SK-N-MC (cell line): ENCODE data around the gene SIVA1.
A peak's percentile ranks its signal among the peaks of the same experiment; 100 is the strongest.
"Not testable (repeated sequence)": the region's sequence is repeated elsewhere in the genome, so short reads cannot be mapped to it uniquely, and the experiment has no call there.

Experiments used
- DNase-seq: peaks from one replicate; pipeline ENCODE4 v3.0.0-alpha.2; 2011; ENCODE audit warnings: low read depth, low spot score
- H3K27ac ChIP-seq: fragments of 200-600 bp; sonication (generic); 2 replicates; pipeline ENCODE4 v1.5.1; 2016; ENCODE audit warnings: mixed run types
- H3K36me3 ChIP-seq: fragments of 200-600 bp; sonication (generic); 2 replicates; pipeline ENCODE4 v1.6.1; 2017; ENCODE audit warnings: antibody characterized with exemption, low read length, mixed read lengths; ENCODE audit not compliant: insufficient read depth
- H3K4me3 ChIP-seq: fragments of 200-600 bp; sonication (generic); 2 replicates; pipeline ENCODE4 v1.5.1; 2016
- H3K9ac ChIP-seq: fragments of 200-600 bp; sonication (generic); 2 replicates; pipeline ENCODE4 v1.8.0; 2017; ENCODE audit warnings: mixed run types, mixed read lengths; ENCODE audit not compliant: insufficient read length
- H3K9me3 ChIP-seq: fragments of 200-600 bp; sonication (generic); 2 replicates; pipeline ENCODE4 v1.6.1; 2017; ENCODE audit warnings: low read depth, mild to moderate bottlenecking, antibody characterized with exemption, low read length, moderate library complexity, mixed read lengths
- EZH2 ChIP-seq: fragments of 200-600 bp; sonication (generic); IDR thresholded peaks from one replicate; pipeline ENCODE4 v1.6.1; 2017; ENCODE audit warnings: antibody characterized with exemption
- FOXP2 ChIP-seq: optimal IDR thresholded peaks from 2 replicates; pipeline ENCODE3; 2011; ENCODE audit warnings: mild to moderate bottlenecking, moderate library complexity; ENCODE audit not compliant: insufficient read depth; ENCODE audit errors: extremely low read length, control extremely low read depth
- POLR2AphosphoS5 ChIP-seq: IDR thresholded peaks from 2 replicates; pipeline ENCODE4 v1.6.1; 2012; ENCODE audit warnings: mild to moderate bottlenecking, low read depth, low read length, borderline replicate concordance

Gene SIVA1

DNA sequence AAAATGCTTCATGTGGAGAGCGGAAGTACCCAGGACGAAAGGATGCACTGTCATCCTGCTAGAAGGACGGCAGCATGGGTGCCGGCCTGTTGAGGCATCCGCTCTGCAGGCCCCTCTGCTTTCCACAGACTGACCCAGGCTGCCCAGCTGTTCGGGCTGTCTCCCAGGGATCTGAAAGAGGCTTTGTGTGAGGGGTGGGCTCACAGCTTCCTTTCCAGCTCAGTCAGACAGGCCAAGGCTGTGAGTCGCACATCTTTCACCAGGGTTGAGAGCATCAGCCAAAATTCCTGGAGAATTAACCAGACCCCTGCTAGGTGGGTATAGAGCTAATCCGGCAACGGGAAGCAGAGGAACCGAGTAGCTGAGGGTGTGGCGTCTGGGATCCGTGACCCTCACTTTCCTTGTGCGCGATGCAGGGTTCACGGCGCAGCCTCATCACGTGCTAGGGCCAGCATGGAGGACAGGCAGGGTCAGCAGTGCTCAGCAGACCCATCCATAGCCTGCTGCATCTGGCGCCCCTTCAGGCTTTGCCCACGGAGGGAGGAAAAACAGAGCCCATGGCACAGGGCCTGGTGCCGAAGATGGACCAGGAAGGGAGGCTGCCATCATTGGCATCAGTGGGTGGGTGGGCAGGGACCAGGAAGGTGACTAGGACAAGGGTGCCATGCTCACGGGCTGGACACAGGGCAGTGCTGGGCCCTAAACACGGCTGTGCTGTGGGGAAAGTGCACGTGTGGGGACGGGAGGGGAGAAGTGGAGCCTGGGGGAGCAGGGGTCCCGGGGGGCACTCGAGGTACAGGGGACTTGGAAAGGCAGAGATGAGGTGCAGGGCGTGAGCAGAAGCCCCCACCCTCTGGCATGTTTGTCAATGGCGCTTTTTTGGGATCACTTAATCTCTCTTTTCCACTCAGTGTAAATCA is 9.2 kb upstream of the SIVA1 start:
- Histone ChIP-seq H3K4me3 (no peak overlapping the region), H3K27ac (no peak overlapping the region), H3K9ac (no peak overlapping the region), H3K36me3 (no peaks in the 10 kb centered on the region), H3K9me3 (no peaks in the 10 kb centered on the region)
- TF ChIP-seq EZH2: no peak
- TF ChIP-seq FOXP2: no peak
- TF ChIP-seq POLR2AphosphoS5: no peak
- no peak for DNase-seq

DNA sequence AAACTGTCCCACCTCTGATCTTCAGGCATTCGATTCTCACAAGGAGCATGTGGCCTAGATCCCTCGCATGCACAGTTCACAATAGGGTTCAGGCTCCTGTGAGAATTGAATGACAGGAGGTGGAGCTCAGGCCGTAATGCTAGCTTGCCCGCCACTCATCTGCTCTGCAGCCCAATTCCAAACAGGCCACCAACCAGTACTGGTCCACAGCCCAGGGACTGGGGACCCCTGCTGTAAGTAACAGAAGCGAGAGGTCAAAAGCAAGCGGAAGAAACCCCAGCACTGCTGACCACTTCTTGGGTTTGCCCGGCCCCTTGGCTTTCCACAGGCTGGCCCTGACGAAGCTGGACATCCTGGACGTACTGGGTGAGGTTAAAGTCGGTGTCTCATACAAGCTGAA is 8.5 kb upstream of the SIVA1 start:
- H3K4me3 ChIP-seq: no peak overlapping the region
- H3K27ac ChIP-seq: no peak overlapping the region
- DNase-seq: no peak
- no peak overlapping the region for H3K9ac ChIP-seq
- H3K36me3 ChIP-seq: no peaks in the 10 kb centered on the region
- TF ChIP-seq FOXP2: no peak
- no peaks in the 10 kb centered on the region for H3K9me3 ChIP-seq

GRCh38 chr14:104745431-104745830 is 7.5 kb upstream of the SIVA1 start:
- no peak overlapping the region for H3K9ac ChIP-seq
- TF ChIP-seq POLR2AphosphoS5 (no peak), FOXP2 (no peak), EZH2 (no peak)
- no peaks in the 10 kb centered on the region for H3K36me3 ChIP-seq

GRCh38 chr14:104746071-104746545 is 6.8 kb upstream of the SIVA1 start:
- no peak overlapping the region for H3K27ac ChIP-seq
- H3K9me3 ChIP-seq: no peaks in the 10 kb centered on the region
- H3K36me3 ChIP-seq: no peaks in the 10 kb centered on the region
- DNase-seq: no peak
- TF ChIP-seq POLR2AphosphoS5 (no peak), FOXP2 (no peak), EZH2 (no peak)
- no peak overlapping the region for H3K4me3 ChIP-seq
- H3K9ac ChIP-seq: no peak overlapping the region

More at GRCh38 chr14:104745431-104745830, 7.5 kb upstream of the SIVA1 start:
- Histone ChIP-seq H3K4me3 (no peak overlapping the region), H3K9me3 (no peaks in the 10 kb centered on the region), H3K27ac (no peak overlapping the region)
- DNase-seq: no peak

DNA sequence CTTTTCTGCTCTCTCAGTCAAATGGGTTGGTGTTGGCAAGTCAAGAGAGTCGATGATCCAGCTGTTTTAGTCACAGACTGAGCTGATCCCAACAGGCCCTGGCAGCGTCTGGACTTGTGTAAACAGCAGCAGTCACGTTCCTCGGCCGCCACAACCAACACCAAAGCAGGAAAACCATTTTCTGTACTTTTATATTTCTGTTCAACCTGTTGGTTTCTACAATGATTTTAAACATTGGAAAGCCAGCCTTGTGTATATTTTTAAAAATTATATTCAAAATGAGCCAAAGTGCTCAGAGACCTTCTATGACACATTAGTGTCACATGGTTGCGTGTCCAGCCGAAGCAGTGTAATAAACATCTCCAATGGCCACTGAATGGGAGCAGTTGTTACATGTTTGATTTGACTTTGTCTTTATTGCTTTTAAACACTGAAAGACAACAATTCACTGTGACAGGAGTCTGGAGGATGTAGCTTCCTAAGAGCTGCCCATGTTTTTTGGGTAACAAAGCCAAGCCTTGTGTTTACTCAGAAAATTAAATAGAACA is 5.9 kb upstream of the SIVA1 start:
- Histone ChIP-seq H3K4me3 (no peak overlapping the region), H3K27ac (no peak overlapping the region), H3K36me3 (no peaks in the 10 kb centered on the region), H3K9ac (no peak overlapping the region), H3K9me3 (no peaks in the 10 kb centered on the region)
- DNase-seq: no peak
- TF ChIP-seq POLR2AphosphoS5: no peak
- no peak for TF ChIP-seq FOXP2
- TF ChIP-seq EZH2: no peak

- Histone ChIP-seq H3K4me3 (no peak overlapping the region), H3K36me3 (no peaks in the 10 kb centered on the region), H3K27ac (no peak overlapping the region), H3K9ac (no peak overlapping the region), H3K9me3 (no peaks in the 10 kb centered on the region)
- DNase-seq: no peak
- TF ChIP-seq POLR2AphosphoS5 (no peak), EZH2 (no peak), FOXP2 (no peak)
These were observed 5.1 kb upstream of the SIVA1 start for GRCh38 chr14:104747876-104748275.

- TF ChIP-seq POLR2AphosphoS5 (no peak), FOXP2 (no peak), EZH2 (no peak)
- H3K36me3 ChIP-seq: no peaks in the 10 kb centered on the region
- H3K27ac ChIP-seq: no peak overlapping the region
- H3K9me3 ChIP-seq: no peaks in the 10 kb centered on the region
- no peak for DNase-seq
- no peak overlapping the region for H3K9ac ChIP-seq
- no peak overlapping the region for H3K4me3 ChIP-seq
These were observed 3.8 kb upstream of the SIVA1 start for GRCh38 chr14:104749111-104749649.

GRCh38 chr14:104750056-104750752 is 2.7 kb upstream of the SIVA1 start:
- TF ChIP-seq POLR2AphosphoS5 (no peak), FOXP2 (no peak), EZH2 (no peak)
- Histone ChIP-seq H3K9ac (peak overlapping the region; percentile 15), H3K27ac (0 out of 2 replicates have a peak overlapping the region, but pooled peaks have one; percentile 11), H3K4me3 (no peak overlapping the region), H3K9me3 (no peaks in the 10 kb centered on the region), H3K36me3 (no peaks in the 10 kb centered on the region; the same call in 1 of the 2 replicates)
- DNase-seq: no peak

DNA sequence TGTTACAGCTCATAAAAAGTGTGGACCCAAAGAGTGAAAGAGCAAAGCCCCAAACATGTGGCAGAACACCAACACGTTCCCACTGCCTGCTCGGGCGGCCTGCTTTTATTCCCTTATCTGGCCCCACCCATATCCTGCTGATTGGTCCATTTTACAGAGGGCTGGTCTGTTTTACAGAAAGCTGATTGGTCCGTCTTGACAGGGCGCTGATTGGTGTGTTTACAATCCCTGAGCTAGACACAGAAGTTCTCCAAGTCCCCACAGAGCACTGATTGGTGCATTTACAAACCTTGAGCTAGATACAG is 2.2 kb upstream of the SIVA1 start:
- not testable (repeated sequence) for H3K36me3 ChIP-seq, H3K9ac ChIP-seq, H3K9me3 ChIP-seq, H3K27ac ChIP-seq, DNase-seq, H3K4me3 ChIP-seq
